ENCODE data around the gene DYNLT3. TPM values are rescaled to one million over a fixed set of nuclear protein-coding genes. Genes with fewer than 3 reads are reported as not detected.

DYNLT3 gene
- 25.9 to 37.3 TPM (median 30.4 TPM) in 3 replicates for polyA plus RNA-seq
- 9.8 TPM for polyA plus RNA-seq (2011; ENCODE audit: low read depth)
- 23.4 and 43.9 TPM in 2 replicates for polyA plus RNA-seq (2011; cell fraction: cytosol; rRNA removed)
- 9.9 and 14.6 TPM in 2 replicates for polyA plus RNA-seq (2011; cell fraction: nucleus; rRNA removed)
- polyA plus RNA-seq (2012; ENCODE audit: low replicate concordance), result 26.9 and 34.6 TPM in 2 replicates
- polyA minus RNA-seq, result 3.6 to 16.7 TPM (median 12.5 TPM) in 3 replicates
- 19.4 TPM for polyA minus RNA-seq (2011; cell fraction: cytosol; rRNA and poly(A)+ RNA removed)
- 4.5 and 7.2 TPM in 2 replicates for polyA minus RNA-seq (2011; cell fraction: nucleus; rRNA and poly(A)+ RNA removed)

DNA sequence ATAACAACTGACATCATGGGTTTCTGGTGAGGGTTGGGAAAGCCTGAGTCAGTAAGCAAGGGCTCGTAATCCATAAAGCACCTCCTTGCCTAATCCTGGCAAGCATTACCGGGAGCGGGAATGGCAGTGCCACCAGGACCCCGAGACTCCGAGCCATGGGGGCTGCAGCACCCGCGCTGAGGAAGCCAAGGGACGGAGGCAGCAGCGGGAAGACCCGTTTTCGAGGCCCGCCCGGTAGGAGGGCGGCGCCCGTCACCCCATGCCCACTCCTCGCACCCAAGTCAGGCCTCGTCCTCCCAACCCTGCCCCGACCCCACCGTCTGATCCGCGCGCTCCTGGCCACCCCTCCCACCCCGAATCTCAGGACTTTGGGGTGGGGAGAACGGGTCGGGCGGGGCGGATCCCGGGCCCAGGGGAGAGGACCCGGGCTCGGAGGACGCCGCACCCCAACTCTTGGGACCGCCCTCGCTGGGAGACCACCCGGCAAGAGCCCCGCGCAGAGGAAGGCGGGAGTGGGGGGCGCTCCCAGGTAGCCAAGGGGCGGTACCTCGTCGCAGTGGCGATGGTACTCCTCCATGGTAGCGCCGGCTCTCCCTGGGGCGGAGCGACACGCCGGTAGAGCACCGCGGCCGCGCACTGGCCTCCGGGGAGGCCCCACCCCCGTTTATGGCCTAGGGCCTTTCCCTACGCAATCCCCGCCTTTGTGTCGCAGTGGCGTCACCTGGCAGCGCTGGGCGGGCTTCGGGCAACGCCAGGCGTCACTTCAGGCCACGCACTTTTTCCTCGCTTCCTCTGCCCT is at the start of gene DYNLT3:
TSS of gene DYNLT3 (minus strand) at position 638 of the 799 bp plus-strand sequence. CDS start at position 577, 61 bp downstream.
- Histone ChIP-seq H4K20me1 (ENCODE audit: control insufficient read depth, extremely low read depth, insufficient read depth, low read length) (no peaks in the 10 kb centered on the region), H2AFZ (ENCODE audit: control insufficient read depth, low read length) (peak within 1 kb of the TSS; percentile 84), H3K27ac (ENCODE audit: control insufficient read depth, insufficient read depth, low read length) (peak within 1 kb of the TSS; percentile 58), H3K4me2 (ENCODE audit: control insufficient read depth, extremely low read depth, insufficient read depth, low read depth, low read length) (peak within 1 kb of the TSS; percentile 67), H3K36me3 (ENCODE audit: control insufficient read depth in 2 of 2, extremely low read depth in 1 of 2, insufficient read depth in 2 of 2, low read length in 2 of 2) (no peaks in the 10 kb centered on the region), H3K4me3 (ENCODE audit: control insufficient read depth in 2 of 3, extremely low read depth in 1 of 3, insufficient read depth in 2 of 3, low read depth in 1 of 3, low read length in 3 of 3) (peak within 1 kb of the TSS; percentile 68 to 70 (median 69)), H3K79me2 (ENCODE audit: control insufficient read depth, insufficient read depth, low read length) (no peaks in the 10 kb centered on the region), H3K9me1 (ENCODE audit: control insufficient read depth, extremely low read depth, insufficient read depth, low read length) (no peaks in the 10 kb centered on the region), H3K9me3 (ENCODE audit: control insufficient read depth, low read depth, low read length) (no peaks in the 10 kb centered on the region), H3K4me1 (ENCODE audit: control insufficient read depth, extremely low read depth, insufficient read depth, low read length) (no peaks in the 10 kb centered on the region), H3K9ac (ENCODE audit: control insufficient read depth, extremely low read depth, insufficient read depth, low read length) (peak within 1 kb of the TSS; percentile 75), H3K27me3 (ENCODE audit: control insufficient read depth, extremely low read depth, insufficient read depth, low read length) (no peaks in the 10 kb centered on the region)
- dilution Hi-C loops (cut with MboI; ENCODE audit: extremely low pct_ligation_motif_present, low sequenced_read_pairs), result no loop called here
- TF ChIP-seq, protein P1, sequence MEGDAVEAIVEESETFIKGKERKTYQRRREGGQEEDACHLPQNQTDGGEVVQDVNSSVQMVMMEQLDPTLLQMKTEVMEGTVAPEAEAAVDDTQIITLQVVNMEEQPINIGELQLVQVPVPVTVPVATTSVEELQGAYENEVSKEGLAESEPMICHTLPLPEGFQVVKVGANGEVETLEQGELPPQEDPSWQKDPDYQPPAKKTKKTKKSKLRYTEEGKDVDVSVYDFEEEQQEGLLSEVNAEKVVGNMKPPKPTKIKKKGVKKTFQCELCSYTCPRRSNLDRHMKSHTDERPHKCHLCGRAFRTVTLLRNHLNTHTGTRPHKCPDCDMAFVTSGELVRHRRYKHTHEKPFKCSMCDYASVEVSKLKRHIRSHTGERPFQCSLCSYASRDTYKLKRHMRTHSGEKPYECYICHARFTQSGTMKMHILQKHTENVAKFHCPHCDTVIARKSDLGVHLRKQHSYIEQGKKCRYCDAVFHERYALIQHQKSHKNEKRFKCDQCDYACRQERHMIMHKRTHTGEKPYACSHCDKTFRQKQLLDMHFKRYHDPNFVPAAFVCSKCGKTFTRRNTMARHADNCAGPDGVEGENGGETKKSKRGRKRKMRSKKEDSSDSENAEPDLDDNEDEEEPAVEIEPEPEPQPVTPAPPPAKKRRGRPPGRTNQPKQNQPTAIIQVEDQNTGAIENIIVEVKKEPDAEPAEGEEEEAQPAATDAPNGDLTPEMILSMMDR (optimal IDR thresholded peaks at IDR 0.05 in 1 of 3, IDR thresholded peaks at IDR 0.05 in 1 of 3, conservative IDR thresholded peaks at IDR 0.05 in 1 of 3; ENCODE audit: extremely low read depth in 1 of 3, insufficient read depth in 2 of 3, low read length in 3 of 3), result no peak
- TF ChIP-seq EZH2 (IDR thresholded peaks at IDR 0.05; ENCODE audit: low read length), result no peak
- DNase-seq (ENCODE audit: low read depth, low spot score), result no peak
- FAIRE-seq, result no peak

DNA sequence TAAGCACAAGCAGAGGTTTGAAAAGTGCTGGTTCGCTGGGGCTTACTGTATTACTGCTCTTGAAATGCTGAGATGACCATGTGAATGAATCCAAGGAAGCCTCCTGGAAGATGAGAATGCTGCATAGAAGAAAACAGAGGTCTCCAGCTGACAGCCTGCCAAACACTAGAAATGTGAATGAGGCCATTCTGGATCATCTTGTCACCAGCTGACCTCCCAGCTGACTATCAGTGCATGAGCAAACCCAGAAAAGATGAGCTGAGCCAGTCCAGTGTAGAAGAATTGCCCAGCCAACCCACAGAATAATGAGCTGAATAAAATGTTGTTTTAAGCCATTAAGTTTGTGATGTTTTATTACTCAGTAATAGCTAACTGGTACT is 49.1 kb upstream of the DYNLT3 start:
- no peaks in the 10 kb centered on the region for H3K9me3 ChIP-seq (ENCODE audit: control insufficient read depth, low read depth, low read length)
- H3K4me2 ChIP-seq (ENCODE audit: control insufficient read depth, extremely low read depth, insufficient read depth, low read depth, low read length), result no peak overlapping the region
- TF ChIP-seq, protein P1 (optimal IDR thresholded peaks at IDR 0.05 in 1 of 3, IDR thresholded peaks at IDR 0.05 in 1 of 3, conservative IDR thresholded peaks at IDR 0.05 in 1 of 3; ENCODE audit: extremely low read depth in 1 of 3, insufficient read depth in 2 of 3, low read length in 3 of 3), result no peak
- TF ChIP-seq EZH2 (IDR thresholded peaks at IDR 0.05; ENCODE audit: low read length), result no peak
- dilution Hi-C loops (cut with MboI; ENCODE audit: extremely low pct_ligation_motif_present, low sequenced_read_pairs), result no loop called here
- no peaks in the 10 kb centered on the region for H3K79me2 ChIP-seq (ENCODE audit: control insufficient read depth, insufficient read depth, low read length)
- no peak overlapping the region for H3K4me3 ChIP-seq (ENCODE audit: control insufficient read depth in 2 of 3, extremely low read depth in 1 of 3, insufficient read depth in 2 of 3, low read depth in 1 of 3, low read length in 3 of 3)
- H3K9me1 ChIP-seq (ENCODE audit: control insufficient read depth, extremely low read depth, insufficient read depth, low read length), result no peaks in the 10 kb centered on the region
- H2AFZ ChIP-seq (ENCODE audit: control insufficient read depth, low read length), result no peak overlapping the region
- H3K27ac ChIP-seq (ENCODE audit: control insufficient read depth, insufficient read depth, low read length), result no peak overlapping the region
- no peaks in the 10 kb centered on the region for H4K20me1 ChIP-seq (ENCODE audit: control insufficient read depth, extremely low read depth, insufficient read depth, low read length)
- no peak for FAIRE-seq
- no peak for DNase-seq (ENCODE audit: low read depth, low spot score)
- H3K9ac ChIP-seq (ENCODE audit: control insufficient read depth, extremely low read depth, insufficient read depth, low read length), result no peak overlapping the region
- H3K27me3 ChIP-seq (ENCODE audit: control insufficient read depth, extremely low read depth, insufficient read depth, low read length), result no peaks in the 10 kb centered on the region
- H3K36me3 ChIP-seq (ENCODE audit: control insufficient read depth in 2 of 2, extremely low read depth in 1 of 2, insufficient read depth in 2 of 2, low read length in 2 of 2), result no peaks in the 10 kb centered on the region
- no peaks in the 10 kb centered on the region for H3K4me1 ChIP-seq (ENCODE audit: control insufficient read depth, extremely low read depth, insufficient read depth, low read length)

All from keratinocyte (primary cell).